SJSA1 (cell line): Measurements from ENCODE around the gene PDGFC. TPM values are rescaled to one million over a fixed set of nuclear protein-coding genes. Genes with fewer than 3 reads are reported as not detected.
A peak's percentile ranks its signal among the peaks of the same experiment; 100 is the strongest.

Experiments used
- DNase-seq, 2 experiments: peaks; one replicate each; pipeline ENCODE4 v3.0.0-alpha.2; 2015 to 2020; ENCODE audit warnings: low spot score in 2 of 2, low read depth in 1 of 2
- H3K27ac ChIP-seq: fragments of 250-450 bp; sonication (Bioruptor Pico); 2 replicates; pipeline ENCODE4 v1.5.1; 2020; ENCODE audit warnings: mild to moderate bottlenecking, moderate library complexity
- H3K27me3 ChIP-seq: fragments of 250-450 bp; sonication (Bioruptor Pico); replicated peaks from 2 replicates; pipeline ENCODE4 v1.5.1; 2020; ENCODE audit warnings: mild to moderate bottlenecking, moderate library complexity
- H3K36me3 ChIP-seq: fragments of 250-450 bp; sonication (Bioruptor Pico); 2 replicates; pipeline ENCODE4 v1.5.1; 2020; ENCODE audit warnings: mild to moderate bottlenecking
- H3K4me1 ChIP-seq: fragments of 250-450 bp; sonication (Bioruptor Pico); replicated peaks from 2 replicates; pipeline ENCODE4 v1.6.1; 2021; ENCODE audit warnings: mild to moderate bottlenecking
- H3K4me3 ChIP-seq: fragments of 250-450 bp; sonication (Bioruptor Pico); 2 replicates; pipeline ENCODE4 v1.5.1; 2020; ENCODE audit warnings: mild to moderate bottlenecking
- H3K9me3 ChIP-seq: fragments of 250-450 bp; sonication (Bioruptor Pico); replicated peaks from 2 replicates; pipeline ENCODE4 v1.5.1; 2020; ENCODE audit warnings: mild to moderate bottlenecking
- total RNA-seq: library from RNA; depleted of rRNA; stranded (reverse); fragments of >200 nt; shearing (Covaris generic); gene quantifications from 2 replicates; pipeline ENCODE4 v1.2.3, GENCODE V29; 2014; rRNA removed

Gene PDGFC
- total RNA-seq, 1 experiment from 2014 or later, result 63.0 TPM

GRCh38 chr4:156732634-156733033 lies 239.0 kb downstream of the PDGFC start:
- H3K9me3 ChIP-seq, result 0 out of 2 replicates have a peak, but pooled peaks cover 2% of the 10 kb centered on the region
- no peak overlapping the region for H3K4me3 ChIP-seq
- H3K4me1 ChIP-seq, result peaks cover 15% of the 10 kb centered on the region
- no peaks in the 10 kb centered on the region for H3K27me3 ChIP-seq
- no peak overlapping the region for H3K27ac ChIP-seq
- no peaks in the 10 kb centered on the region for H3K36me3 ChIP-seq
- DNase-seq, result peak in 1 of 2 experiments; percentile 24

GRCh38 chr4:156729416-156729815 lies 242.2 kb downstream of the PDGFC start:
- H3K9me3 ChIP-seq, result peaks cover 2% of the 10 kb centered on the region; the same call in 1 of the 2 replicates
- H3K36me3 ChIP-seq, result no peaks in the 10 kb centered on the region
- no peak overlapping the region for H3K4me3 ChIP-seq
- H3K4me1 ChIP-seq, result no peaks in the 10 kb centered on the region
- no peaks in the 10 kb centered on the region for H3K27me3 ChIP-seq
- no peak for DNase-seq
- no peak overlapping the region for H3K27ac ChIP-seq

GRCh38 chr4:156725257-156725656 lies 246.3 kb downstream of the PDGFC start:
- Histone ChIP-seq H3K27me3 (no peaks in the 10 kb centered on the region), H3K36me3 (no peaks in the 10 kb centered on the region)

GRCh38 chr4:156723951-156724668 lies 247.5 kb downstream of the PDGFC start:
- peaks cover 6% of the 10 kb centered on the region; the same call in 1 of the 2 replicates for H3K9me3 ChIP-seq
- no peaks in the 10 kb centered on the region for H3K27me3 ChIP-seq
- H3K36me3 ChIP-seq, result no peaks in the 10 kb centered on the region
- H3K27ac ChIP-seq, result no peak overlapping the region
- no peak overlapping the region for H3K4me3 ChIP-seq
- DNase-seq, result no peak
- no peaks in the 10 kb centered on the region for H3K4me1 ChIP-seq

More at GRCh38 chr4:156725257-156725656, 246.3 kb downstream of the PDGFC start:
- no peak overlapping the region for H3K27ac ChIP-seq
- DNase-seq, result no peak
- H3K9me3 ChIP-seq, result peaks cover 6% of the 10 kb centered on the region; the same call in 1 of the 2 replicates
- no peaks in the 10 kb centered on the region for H3K4me1 ChIP-seq
- H3K4me3 ChIP-seq, result no peak overlapping the region

- no peaks in the 10 kb centered on the region for H3K27me3 ChIP-seq
- no peak for DNase-seq
- H3K4me1 ChIP-seq, result no peaks in the 10 kb centered on the region
- no peaks in the 10 kb centered on the region for H3K9me3 ChIP-seq
- no peaks in the 10 kb centered on the region for H3K36me3 ChIP-seq
- H3K4me3 ChIP-seq, result no peak overlapping the region
- no peak overlapping the region for H3K27ac ChIP-seq
Measured at GRCh38 chr4:156718226-156718625, 253.4 kb downstream of the PDGFC start.

GRCh38 chr4:156711193-156711590 lies 260.4 kb downstream of the PDGFC start:
- Histone ChIP-seq H3K4me1 (peaks cover 37% of the 10 kb centered on the region), H3K36me3 (no peaks in the 10 kb centered on the region; the same call in 1 of the 2 replicates), H3K27ac (peak overlapping the region; percentile 40), H3K4me3 (no peak overlapping the region), H3K9me3 (peaks cover 11% of the 10 kb centered on the region; the same call in 1 of the 2 replicates), H3K27me3 (no peaks in the 10 kb centered on the region)
- no peak for DNase-seq

Other genes with a start within 250 kb of the PDGFC start
- 13.3 and 13.5 TPM in 2 replicates for gene GLRB, start 104.4 kb upstream of the PDGFC start, total RNA-seq
- not detected in 2 replicates for gene GRIA2, start 248.9 kb upstream of the PDGFC start, total RNA-seq